ENCODE measurements around the gene ADGRF5. TPM values are rescaled to one million over a fixed set of nuclear protein-coding genes. Genes with fewer than 3 reads are reported as not detected.

The ADGRF5 gene
- total and polyA plus RNA-seq, 12 donors, result 27.1 to 92.1 (median 35.4) TPM

DNA sequence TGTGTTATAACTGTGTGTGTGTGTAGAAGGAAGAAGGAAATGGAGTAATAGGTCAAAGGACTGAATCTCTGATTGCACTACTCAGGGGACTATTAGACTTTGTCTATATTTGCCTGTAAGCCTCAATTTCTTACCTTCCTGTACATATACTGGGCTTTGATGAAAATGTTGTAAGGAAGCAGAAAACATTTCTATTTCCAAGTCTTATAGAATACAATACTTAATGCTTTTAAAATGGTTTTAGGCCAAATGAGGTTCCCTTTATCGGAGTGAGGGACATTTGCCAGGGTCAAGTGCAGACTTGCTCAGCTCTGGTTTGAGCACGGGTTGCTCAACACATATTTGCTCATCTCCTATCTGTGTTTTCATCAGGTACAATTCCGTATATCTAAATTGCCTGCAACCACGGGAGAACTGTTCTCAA lies 100.3 kb downstream of the ADGRF5 start:
- H3K27me3 ChIP-seq, result peaks cover 0 to 7% (median 0%) of the 10 kb centered on the region in 7 donors
- intact Hi-C loops (cut with DNase I), result no loop called here
- H3K27ac ChIP-seq, result no peak overlapping the region
- no peaks in the 10 kb centered on the region for H3K4me1 ChIP-seq
- no peaks in the 10 kb centered on the region for H3K9me3 ChIP-seq
- DNase-seq (no peak), ATAC-seq (no peak)
- TF ChIP-seq, protein P1, sequence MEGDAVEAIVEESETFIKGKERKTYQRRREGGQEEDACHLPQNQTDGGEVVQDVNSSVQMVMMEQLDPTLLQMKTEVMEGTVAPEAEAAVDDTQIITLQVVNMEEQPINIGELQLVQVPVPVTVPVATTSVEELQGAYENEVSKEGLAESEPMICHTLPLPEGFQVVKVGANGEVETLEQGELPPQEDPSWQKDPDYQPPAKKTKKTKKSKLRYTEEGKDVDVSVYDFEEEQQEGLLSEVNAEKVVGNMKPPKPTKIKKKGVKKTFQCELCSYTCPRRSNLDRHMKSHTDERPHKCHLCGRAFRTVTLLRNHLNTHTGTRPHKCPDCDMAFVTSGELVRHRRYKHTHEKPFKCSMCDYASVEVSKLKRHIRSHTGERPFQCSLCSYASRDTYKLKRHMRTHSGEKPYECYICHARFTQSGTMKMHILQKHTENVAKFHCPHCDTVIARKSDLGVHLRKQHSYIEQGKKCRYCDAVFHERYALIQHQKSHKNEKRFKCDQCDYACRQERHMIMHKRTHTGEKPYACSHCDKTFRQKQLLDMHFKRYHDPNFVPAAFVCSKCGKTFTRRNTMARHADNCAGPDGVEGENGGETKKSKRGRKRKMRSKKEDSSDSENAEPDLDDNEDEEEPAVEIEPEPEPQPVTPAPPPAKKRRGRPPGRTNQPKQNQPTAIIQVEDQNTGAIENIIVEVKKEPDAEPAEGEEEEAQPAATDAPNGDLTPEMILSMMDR (IDR thresholded peaks at IDR 0.05), result no peak
- no peak overlapping the region for H3K4me3 ChIP-seq
- no peaks in the 10 kb centered on the region for H3K36me3 ChIP-seq
- 79 to 83% methylated on average over 4 of the region's 4 CpGs for WGBS, 2 donors

DNA sequence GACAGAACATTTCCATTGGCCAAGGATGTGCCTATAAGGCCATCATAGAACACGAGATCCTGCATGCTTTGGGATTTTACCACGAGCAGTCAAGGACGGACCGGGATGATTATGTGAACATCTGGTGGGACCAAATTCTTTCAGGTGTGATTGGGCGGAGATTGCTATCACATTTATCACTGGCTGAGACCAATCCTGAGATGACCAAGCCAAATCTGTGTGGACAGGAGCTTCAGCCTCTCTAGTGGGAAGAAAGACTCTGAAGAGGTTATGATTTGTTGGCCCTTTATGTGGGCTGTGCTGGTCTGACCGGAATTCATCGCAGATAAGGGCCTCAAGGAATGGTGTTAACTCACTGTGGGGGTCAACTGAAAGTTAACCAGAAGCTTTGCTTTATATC lies 102.2 kb downstream of the ADGRF5 start:
- H3K27ac ChIP-seq, result no peak overlapping the region
- DNase-seq (no peak), ATAC-seq (no peak)
- H3K9me3 ChIP-seq, result no peaks in the 10 kb centered on the region
- H3K4me3 ChIP-seq, result no peak overlapping the region
- peaks cover 0 to 4% (median 0%) of the 10 kb centered on the region in 7 donors for H3K27me3 ChIP-seq
- no peaks in the 10 kb centered on the region for H3K36me3 ChIP-seq
- no peaks in the 10 kb centered on the region for H3K4me1 ChIP-seq
- TF ChIP-seq, protein P1 (IDR thresholded peaks at IDR 0.05), result no peak
- intact Hi-C loops (cut with DNase I), result no loop called here
- 74 to 77% methylated on average over 7 of the region's 7 CpGs for WGBS, 2 donors

DNA sequence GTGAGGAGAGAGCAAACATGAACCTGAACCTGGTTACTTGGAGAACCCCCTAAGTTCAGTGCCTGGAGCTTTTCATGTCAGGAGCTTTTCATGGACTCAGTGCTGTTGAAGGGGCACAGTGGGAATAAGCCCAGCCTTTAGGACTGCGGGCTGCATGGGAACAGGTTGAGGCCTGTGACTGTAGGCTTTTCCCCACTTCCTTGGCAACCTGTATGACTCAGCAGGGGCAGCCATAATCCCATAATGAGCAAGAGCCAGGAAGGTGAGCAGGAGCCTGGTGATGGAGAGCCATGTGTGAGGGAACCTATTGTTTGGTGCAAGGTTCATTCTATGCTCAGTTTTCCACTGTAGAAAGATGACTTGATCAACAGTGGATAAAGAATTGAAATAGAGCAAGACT lies 105.1 kb downstream of the ADGRF5 start:
- WGBS, 2 donors, result 100% methylated on average over 1 of the region's 1 CpG
- no peak for ATAC-seq
- H3K27me3 ChIP-seq, result peaks cover 0 to 4% (median 0%) of the 10 kb centered on the region in 7 donors

DNA sequence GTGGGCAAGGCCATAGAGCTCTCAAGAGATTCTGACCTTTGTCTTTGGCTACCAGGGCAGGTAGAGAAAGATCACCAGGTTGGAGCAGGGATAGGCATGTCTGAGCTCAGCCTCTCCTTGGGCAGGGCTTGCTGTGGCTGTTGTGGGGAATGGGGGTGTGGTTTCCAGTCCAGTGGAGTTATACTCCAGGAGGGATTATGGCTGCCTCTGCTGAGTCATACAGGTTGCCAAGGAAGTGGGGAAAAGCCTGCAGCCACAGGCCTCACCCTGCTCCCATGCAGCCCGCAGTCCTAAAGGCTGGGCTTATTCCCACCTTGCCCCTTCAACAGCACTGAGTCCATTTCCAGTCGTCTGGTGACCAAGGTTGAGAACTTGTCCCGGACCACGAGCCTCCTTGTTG lies 106.6 kb downstream of the ADGRF5 start:
- TF ChIP-seq, protein P1 (IDR thresholded peaks at IDR 0.05), result no peak
- 63 to 70% methylated on average over 4 of the region's 4 CpGs for WGBS, 2 donors
- no peak for DNase-seq
- no peaks in the 10 kb centered on the region for H3K4me1 ChIP-seq
- intact Hi-C loops (cut with DNase I), result no loop called here
- no peak overlapping the region for H3K27ac ChIP-seq
- no peaks in the 10 kb centered on the region for H3K36me3 ChIP-seq
- peaks cover 0 to 6% (median 0%) of the 10 kb centered on the region in 11 donors for H3K9me3 ChIP-seq
- no peak for ATAC-seq
- H3K4me3 ChIP-seq, result no peak overlapping the region
- H3K27me3 ChIP-seq, result peaks cover 0 to 4% (median 0%) of the 10 kb centered on the region in 7 donors

More for the DNA sequence above, 105.1 kb downstream of the ADGRF5 start:
- TF ChIP-seq, protein P1 (IDR thresholded peaks at IDR 0.05), result no peak
- no peak overlapping the region for H3K4me3 ChIP-seq
- no peaks in the 10 kb centered on the region for H3K36me3 ChIP-seq
- peaks cover 0 to 6% (median 0%) of the 10 kb centered on the region in 11 donors for H3K9me3 ChIP-seq
- no peak overlapping the region for H3K27ac ChIP-seq
- intact Hi-C loops (cut with DNase I), result no loop called here
- no peak for DNase-seq
- no peaks in the 10 kb centered on the region for H3K4me1 ChIP-seq
